Measurements from ENCODE around the gene MFN2. TPM values are rescaled to one million over a fixed set of nuclear protein-coding genes. Genes with fewer than 3 reads are reported as not detected.

The MFN2 gene
- total RNA-seq, 4 donors from 2014 or later = 104 to 125 (median 111) TPM

- intact Hi-C loops (cut with DNase I; ENCODE audit: low total_unique reads) = no loop called here
- TF ChIP-seq, protein P1, sequence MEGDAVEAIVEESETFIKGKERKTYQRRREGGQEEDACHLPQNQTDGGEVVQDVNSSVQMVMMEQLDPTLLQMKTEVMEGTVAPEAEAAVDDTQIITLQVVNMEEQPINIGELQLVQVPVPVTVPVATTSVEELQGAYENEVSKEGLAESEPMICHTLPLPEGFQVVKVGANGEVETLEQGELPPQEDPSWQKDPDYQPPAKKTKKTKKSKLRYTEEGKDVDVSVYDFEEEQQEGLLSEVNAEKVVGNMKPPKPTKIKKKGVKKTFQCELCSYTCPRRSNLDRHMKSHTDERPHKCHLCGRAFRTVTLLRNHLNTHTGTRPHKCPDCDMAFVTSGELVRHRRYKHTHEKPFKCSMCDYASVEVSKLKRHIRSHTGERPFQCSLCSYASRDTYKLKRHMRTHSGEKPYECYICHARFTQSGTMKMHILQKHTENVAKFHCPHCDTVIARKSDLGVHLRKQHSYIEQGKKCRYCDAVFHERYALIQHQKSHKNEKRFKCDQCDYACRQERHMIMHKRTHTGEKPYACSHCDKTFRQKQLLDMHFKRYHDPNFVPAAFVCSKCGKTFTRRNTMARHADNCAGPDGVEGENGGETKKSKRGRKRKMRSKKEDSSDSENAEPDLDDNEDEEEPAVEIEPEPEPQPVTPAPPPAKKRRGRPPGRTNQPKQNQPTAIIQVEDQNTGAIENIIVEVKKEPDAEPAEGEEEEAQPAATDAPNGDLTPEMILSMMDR (IDR thresholded peaks at IDR 0.05) = no peak
- no peak for TF ChIP-seq POLR2A (IDR thresholded peaks at IDR 0.05)
These were observed 22.8 kb upstream of the MFN2 start for GRCh38 chr1:11957398-11957797.

DNA sequence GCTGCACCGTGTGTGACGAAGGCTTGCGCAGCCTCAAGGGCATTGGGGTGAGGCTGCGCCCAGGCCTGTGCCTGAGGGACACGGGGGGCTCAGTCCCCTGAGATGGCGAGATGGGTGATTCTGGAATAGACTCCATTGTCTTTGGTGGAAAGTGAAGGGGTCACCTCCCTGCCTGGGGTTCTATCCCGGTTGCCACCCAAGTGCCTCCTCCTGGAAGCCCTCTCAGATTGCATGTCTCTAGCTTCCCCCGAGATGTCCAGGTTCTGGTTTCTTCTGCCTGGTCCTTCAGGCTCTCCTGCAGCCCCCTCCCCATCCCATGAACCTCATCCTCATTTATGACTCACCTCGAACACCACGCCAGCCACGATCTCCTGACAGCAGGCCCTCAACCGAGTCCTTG is 22.3 kb upstream of the MFN2 start:
- intact Hi-C loops (cut with DNase I; ENCODE audit: low total_unique reads) = no loop called here
- 94 to 96% methylated on average over 12 of the region's 12 CpGs for WGBS, 2 donors
- no peak for DNase-seq (ENCODE audit: low spot score in 2 of 2)
- no peak overlapping the region for H3K4me3 ChIP-seq (ENCODE audit: low read depth, poor library complexity, severe bottlenecking)
- TF ChIP-seq, protein P1 (IDR thresholded peaks at IDR 0.05) = no peak
- no peak for TF ChIP-seq POLR2A (IDR thresholded peaks at IDR 0.05)

More at GRCh38 chr1:11957398-11957797, 22.8 kb upstream of the MFN2 start:
- no peak overlapping the region for H3K4me3 ChIP-seq (ENCODE audit: low read depth, poor library complexity, severe bottlenecking)
- DNase-seq (ENCODE audit: low spot score in 2 of 2) = no peak
- WGBS, 2 donors = 88 to 91% methylated on average over 5 of the region's 5 CpGs

GRCh38 chr1:11960276-11960675 is 20.0 kb upstream of the MFN2 start:
- no peak for DNase-seq (ENCODE audit: low spot score in 2 of 2)
- WGBS, 2 donors = 88 to 95% methylated on average over 5 of the region's 5 CpGs
- no peak for TF ChIP-seq POLR2A (IDR thresholded peaks at IDR 0.05)
- TF ChIP-seq, protein P1 (IDR thresholded peaks at IDR 0.05) = no peak
- intact Hi-C loops (cut with DNase I; ENCODE audit: low total_unique reads) = no loop called here
- H3K4me3 ChIP-seq (ENCODE audit: low read depth, poor library complexity, severe bottlenecking) = no peak overlapping the region

DNA sequence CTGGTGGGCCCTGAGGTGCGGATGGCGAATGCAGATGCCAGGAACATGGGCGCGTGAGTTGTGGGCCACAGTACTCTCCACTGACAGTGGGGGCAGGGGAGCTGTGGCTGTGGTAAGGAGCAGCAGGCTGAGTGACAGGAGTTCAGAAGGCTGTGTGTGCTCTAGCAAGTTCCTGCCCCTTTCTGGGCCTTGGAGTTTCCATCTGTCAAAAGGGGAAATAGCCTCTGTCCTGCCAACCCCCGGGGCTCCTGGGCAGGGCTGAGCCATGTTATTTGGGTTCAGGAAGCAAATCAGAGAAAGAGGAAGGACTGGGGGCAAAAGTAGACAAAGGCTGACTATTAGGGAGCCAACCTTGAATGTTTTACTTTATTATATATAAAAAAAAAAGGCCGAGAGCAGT is 19.5 kb upstream of the MFN2 start:
- intact Hi-C loops (cut with DNase I; ENCODE audit: low total_unique reads) = no loop called here
- DNase-seq (ENCODE audit: low spot score in 2 of 2) = no peak
- WGBS, 2 donors = 70 to 74% methylated on average over 6 of the region's 6 CpGs
- no peak overlapping the region for H3K4me3 ChIP-seq (ENCODE audit: low read depth, poor library complexity, severe bottlenecking)
- TF ChIP-seq, protein P1 (IDR thresholded peaks at IDR 0.05) = no peak
- no peak for TF ChIP-seq POLR2A (IDR thresholded peaks at IDR 0.05)

DNA sequence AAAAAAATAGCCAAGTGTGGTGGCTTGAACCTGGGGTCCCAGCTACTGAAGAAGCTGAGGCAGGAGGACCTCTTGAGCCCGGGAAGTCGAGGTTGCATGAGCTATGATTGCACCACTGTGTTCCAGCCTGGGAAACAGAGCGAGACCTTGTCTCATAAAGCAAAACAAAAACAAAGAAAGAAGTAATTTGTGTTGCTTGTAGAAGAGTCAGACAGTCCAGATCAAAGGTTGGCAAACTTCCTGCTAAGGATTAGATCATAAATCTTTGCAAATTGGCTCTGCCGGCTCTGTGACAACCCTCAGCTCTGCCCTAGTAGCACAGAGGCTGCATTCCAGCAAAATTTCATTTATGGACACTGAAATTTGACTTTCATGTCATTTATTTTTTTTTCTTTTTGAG is 19.0 kb upstream of the MFN2 start:
- DNase-seq (ENCODE audit: low spot score in 2 of 2) = no peak
- intact Hi-C loops (cut with DNase I; ENCODE audit: low total_unique reads) = no loop called here
- 28 to 38% methylated on average over 4 of the region's 4 CpGs for WGBS, 2 donors
- TF ChIP-seq, protein P1 (IDR thresholded peaks at IDR 0.05) = no peak
- TF ChIP-seq POLR2A (IDR thresholded peaks at IDR 0.05) = no peak
- H3K4me3 ChIP-seq (ENCODE audit: low read depth, poor library complexity, severe bottlenecking) = no peak overlapping the region

GRCh38 chr1:11963622-11964021 is 16.6 kb upstream of the MFN2 start:
- DNase-seq (ENCODE audit: low spot score in 2 of 2) = no peak
- intact Hi-C loops (cut with DNase I; ENCODE audit: low total_unique reads) = no loop called here
- no peak for TF ChIP-seq POLR2A (IDR thresholded peaks at IDR 0.05)
- TF ChIP-seq, protein P1 (IDR thresholded peaks at IDR 0.05) = no peak
- WGBS, 2 donors = 88 to 91% methylated on average over 3 of the region's 3 CpGs
- no peak overlapping the region for H3K4me3 ChIP-seq (ENCODE audit: low read depth, poor library complexity, severe bottlenecking)
